HEK293 (cell line): ENCODE data around the gene EPAS1.

Experiments used
- ATF2 ChIP-seq: fragments of 450-650 bp; formaldehyde crosslinking; IDR thresholded peaks from 2 replicates; pipeline ENCODE4 v1.5.1; 2016; ENCODE audit warnings: missing biosample characterization, missing genetic modification characterization, low read depth
- KLF16 ChIP-seq: fragments of 450-650 bp; formaldehyde crosslinking; IDR thresholded peaks from 2 replicates; pipeline ENCODE4 v1.5.1; 2017; ENCODE audit warnings: missing biosample characterization, missing genetic modification characterization
- PRDM1 ChIP-seq: fragments of 450-650 bp; formaldehyde crosslinking; IDR thresholded peaks from 2 replicates; pipeline ENCODE4; 2016; ENCODE audit warnings: missing biosample characterization, missing genetic modification characterization
- ZNF529 ChIP-seq: fragments of 450-650 bp; formaldehyde crosslinking; IDR thresholded peaks from 2 replicates; pipeline ENCODE4 v1.5.1; 2017; ENCODE audit warnings: missing genetic modification characterization, missing biosample characterization; ENCODE audit not compliant: insufficient replicate concordance

- no peak for TF ChIP-seq ZNF529 (tag by site-specific recombination)
- no peak for TF ChIP-seq PRDM1 (tag by site-specific recombination)
- no peak for TF ChIP-seq ATF2 (tag by site-specific recombination)
- TF ChIP-seq KLF16 (tag by site-specific recombination) = no peak
These were observed 78.4 kb downstream of the EPAS1 start for GRCh38 chr2:46375566-46376125.
